Natural killer cell (primary cell): ENCODE measurements around the gene CMTR1. TPM values are rescaled to one million over a fixed set of nuclear protein-coding genes. Genes with fewer than 3 reads are reported as not detected.

Experiments used
- ATAC-seq, 3 donors: fragments of 150-1000 bp in 2 of 3; fragments of 200-7000 bp in 1 of 3; cut with Tn5 transposase; 1 replicate in 1 of 3; 2 replicates in 2 of 3; pipeline ENCODE4 v1.10.0; 2021; ENCODE audit warnings: mild to moderate bottlenecking in 2 of 3, moderate library complexity in 2 of 3
- DNase-seq, 2 donors: peaks; one replicate each; pipeline versions ENCODE4 v3.0.0 to v3.0.0-alpha.2; 2013 to 2021; ENCODE audit warnings: mixed read lengths in 1 of 2
- H3K27ac ChIP-seq: one replicate; pipeline ENCODE4 v1.5.1; 2013; ENCODE audit warnings: mild to moderate bottlenecking, low read length
- H3K27me3 ChIP-seq: one replicate; pipeline ENCODE4 v1.6.1; 2013; ENCODE audit warnings: low read length; ENCODE audit not compliant: control insufficient read depth, insufficient read depth
- H3K36me3 ChIP-seq: one replicate; pipeline ENCODE4 v1.6.1; 2013; ENCODE audit warnings: low read length; ENCODE audit not compliant: control insufficient read depth, insufficient read depth
- H3K4me1 ChIP-seq: one replicate; pipeline ENCODE4 v1.6.1; 2013; ENCODE audit warnings: low read length; ENCODE audit not compliant: control insufficient read depth, insufficient read depth
- H3K4me3 ChIP-seq: one replicate; pipeline ENCODE4 v1.5.1; 2013; ENCODE audit warnings: low read length
- H3K9me3 ChIP-seq: one replicate; pipeline ENCODE4 v1.6.1; 2013; ENCODE audit warnings: low read length; ENCODE audit not compliant: control insufficient read depth, insufficient read depth
- H3K27ac Mint-ChIP-seq, 2 donors: one replicate each; pipeline ENCODE4 v1.8.0; 2022; ENCODE audit warnings: mild to moderate bottlenecking in 2 of 2, mixed read lengths in 2 of 2, moderate library complexity in 1 of 2
- H3K27me3 Mint-ChIP-seq, 2 donors: one replicate each; pipeline ENCODE4 v1.8.0; 2022; ENCODE audit warnings: low read depth in 2 of 2, mixed read lengths in 2 of 2
- H3K36me3 Mint-ChIP-seq: one replicate; pipeline ENCODE4 v1.8.0; 2022; ENCODE audit warnings: mixed read lengths
- H3K4me1 Mint-ChIP-seq, 2 donors: one replicate each; pipeline ENCODE4 v1.8.0; 2022; ENCODE audit warnings: mixed read lengths in 2 of 2
- H3K4me3 Mint-ChIP-seq: one replicate; pipeline ENCODE4 v1.8.0; 2022; ENCODE audit warnings: mild to moderate bottlenecking, moderate library complexity, mixed read lengths
- H3K9me3 Mint-ChIP-seq, 2 donors: one replicate each; pipeline ENCODE4 v1.8.0; 2022; ENCODE audit warnings: mixed read lengths in 2 of 2
- WGBS: methylation state at CpG from one replicate; pipeline ENCODE4 v1.1.7; 2013; ENCODE audit warnings: missing lambda C conversion rate; ENCODE audit not compliant: insufficient coverage; 5-methylcytosine and 5-hydroxymethylcytosine counted together
- intact Hi-C: fragments of 100-400 bp; cut with micrococcal nuclease; formaldehyde crosslinking; loops from one replicate; pipeline ENCODE4 v1.14.2; 2022
- total RNA-seq, 4 donors: library from RNA; stranded (reverse); fragments of 120-200 nt in 1 of 4; gene quantifications; one replicate each; pipeline versions ENCODE4 v1.2.3 to v1.2.4, GENCODE V29; 2013 to 2022
- TF ChIP-seq, protein P1 (sequence below): fragments of 200-600 bp; IDR thresholded peaks from one replicate; pipeline ENCODE4 v1.8.0; 2022; ENCODE audit warnings: antibody characterized with exemption

Gene CMTR1
- total RNA-seq, 3 donors from 2014 or later (not counting 1 experiment from before 2014, with no cell fraction given), result 85.0 to 111 (median 94.7) TPM

GRCh38 chr6:37524025-37524969 lies 91.3 kb downstream of the CMTR1 start:
- 92% methylated on average over 12 of the region's 19 CpGs for WGBS

DNA sequence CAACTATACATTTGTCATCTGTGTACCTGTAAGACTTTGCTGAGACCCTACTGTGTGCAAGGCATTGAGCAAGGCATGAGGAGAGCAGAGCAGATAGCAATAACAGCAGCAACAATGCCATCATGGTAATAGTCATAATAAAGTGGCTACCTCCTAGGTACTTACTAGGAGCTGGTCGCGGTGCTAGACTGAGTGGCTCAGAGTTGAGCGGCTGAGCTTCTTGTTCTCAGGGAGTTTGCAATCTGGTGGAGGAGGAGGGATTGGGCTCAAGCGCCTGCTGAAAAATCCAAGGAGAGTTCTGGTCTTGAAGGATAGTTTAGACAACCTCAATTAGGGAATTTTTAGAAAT lies 91.9 kb downstream of the CMTR1 start:
- Histone ChIP-seq H3K36me3 (no peaks in the 10 kb centered on the region), H3K4me1 (peaks cover 13% of the 10 kb centered on the region), H3K27ac (no peak overlapping the region), H3K27me3 (no peaks in the 10 kb centered on the region), H3K9me3 (no peaks in the 10 kb centered on the region), H3K4me3 (no peak overlapping the region)
- no peak for ATAC-seq
- Mint-ChIP-seq H3K4me1 (peaks cover 6 to 28% of the 10 kb centered on the region in 2 donors), H3K27ac (no peak overlapping the region), H3K9me3 (no peaks in the 10 kb centered on the region), H3K4me3 (no peak overlapping the region), H3K36me3 (no peaks in the 10 kb centered on the region), H3K27me3 (peaks cover 28 to 29% of the 10 kb centered on the region in 2 donors)
- WGBS, result 96% methylated on average over 4 of the region's 4 CpGs
- TF ChIP-seq, protein P1, sequence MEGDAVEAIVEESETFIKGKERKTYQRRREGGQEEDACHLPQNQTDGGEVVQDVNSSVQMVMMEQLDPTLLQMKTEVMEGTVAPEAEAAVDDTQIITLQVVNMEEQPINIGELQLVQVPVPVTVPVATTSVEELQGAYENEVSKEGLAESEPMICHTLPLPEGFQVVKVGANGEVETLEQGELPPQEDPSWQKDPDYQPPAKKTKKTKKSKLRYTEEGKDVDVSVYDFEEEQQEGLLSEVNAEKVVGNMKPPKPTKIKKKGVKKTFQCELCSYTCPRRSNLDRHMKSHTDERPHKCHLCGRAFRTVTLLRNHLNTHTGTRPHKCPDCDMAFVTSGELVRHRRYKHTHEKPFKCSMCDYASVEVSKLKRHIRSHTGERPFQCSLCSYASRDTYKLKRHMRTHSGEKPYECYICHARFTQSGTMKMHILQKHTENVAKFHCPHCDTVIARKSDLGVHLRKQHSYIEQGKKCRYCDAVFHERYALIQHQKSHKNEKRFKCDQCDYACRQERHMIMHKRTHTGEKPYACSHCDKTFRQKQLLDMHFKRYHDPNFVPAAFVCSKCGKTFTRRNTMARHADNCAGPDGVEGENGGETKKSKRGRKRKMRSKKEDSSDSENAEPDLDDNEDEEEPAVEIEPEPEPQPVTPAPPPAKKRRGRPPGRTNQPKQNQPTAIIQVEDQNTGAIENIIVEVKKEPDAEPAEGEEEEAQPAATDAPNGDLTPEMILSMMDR, result no peak
- no peak for DNase-seq
- intact Hi-C loops, result no loop called here

More at GRCh38 chr6:37524025-37524969, 91.3 kb downstream of the CMTR1 start:
- H3K36me3 ChIP-seq, result no peaks in the 10 kb centered on the region
- peaks cover 15% of the 10 kb centered on the region for H3K4me1 ChIP-seq
- Mint-ChIP-seq H3K36me3 (no peaks in the 10 kb centered on the region), H3K4me1 (peaks cover 8 to 29% of the 10 kb centered on the region in 2 donors), H3K9me3 (no peaks in the 10 kb centered on the region), H3K27me3 (peaks cover 28 to 29% of the 10 kb centered on the region in 2 donors), H3K4me3 (no peak overlapping the region), H3K27ac (no peak overlapping the region)
- no peak overlapping the region for H3K4me3 ChIP-seq
- no peaks in the 10 kb centered on the region for H3K9me3 ChIP-seq
- no peak for DNase-seq
- H3K27me3 ChIP-seq, result no peaks in the 10 kb centered on the region
- no peak overlapping the region for H3K27ac ChIP-seq
- TF ChIP-seq, protein P1, result no peak
- peak in 1 of 3 donors; percentile 2 for ATAC-seq
- intact Hi-C loops, result no loop called here

DNA sequence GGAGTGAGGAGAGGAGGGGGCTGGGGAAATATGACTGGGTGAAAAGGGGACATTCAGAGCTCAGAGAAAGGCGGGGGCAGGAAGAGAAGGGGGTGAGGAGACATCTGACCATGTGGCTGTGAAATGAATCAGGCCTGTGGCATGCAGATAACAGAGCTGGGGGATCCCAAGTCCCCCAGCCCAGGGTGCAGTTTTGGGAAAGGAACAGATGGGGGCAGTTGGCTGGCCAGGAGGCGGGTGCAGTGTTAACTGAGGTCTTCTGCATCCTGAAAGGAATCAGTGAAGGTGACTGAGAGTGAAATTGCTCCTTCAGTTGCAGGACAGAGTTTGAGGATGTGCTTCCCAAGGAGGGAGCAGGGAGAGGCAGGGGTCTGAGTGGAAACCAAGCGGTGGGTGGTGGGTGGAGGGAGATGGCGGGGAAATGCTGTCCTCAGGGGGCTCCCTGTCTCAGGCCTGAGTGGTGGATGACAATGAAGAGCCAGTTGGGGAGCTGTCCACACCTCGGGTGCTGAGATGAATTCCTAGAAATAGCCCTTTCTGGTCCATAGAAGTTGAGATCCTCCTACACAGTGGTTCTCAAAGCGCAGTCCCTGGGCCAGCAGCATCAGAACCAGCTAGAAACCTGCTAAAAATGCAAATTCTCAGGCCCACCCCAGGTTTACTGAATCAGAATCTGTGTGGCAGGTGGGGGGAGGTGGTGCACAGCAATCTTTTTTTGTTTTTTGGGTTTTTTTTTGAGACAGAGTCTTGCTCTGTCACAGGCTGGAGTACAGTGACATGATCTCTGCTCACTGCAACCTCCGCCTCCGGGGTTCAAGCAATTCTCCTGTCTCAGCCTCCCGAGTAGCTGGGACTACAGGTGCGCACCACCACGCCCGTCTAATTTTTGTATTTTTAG lies 92.7 kb downstream of the CMTR1 start:
- intact Hi-C loops, result no loop called here
- no peaks in the 10 kb centered on the region for H3K9me3 ChIP-seq
- no peak overlapping the region for H3K4me3 ChIP-seq
- H3K27me3 ChIP-seq, result no peaks in the 10 kb centered on the region
- H3K36me3 ChIP-seq, result no peaks in the 10 kb centered on the region
- no peaks in the 10 kb centered on the region for H3K36me3 Mint-ChIP-seq
- DNase-seq (no peak), ATAC-seq (peak in 1 of 3 donors; percentile 38)
- 77% methylated on average over 11 of the region's 12 CpGs for WGBS
- H3K4me1 ChIP-seq, result peaks cover 12% of the 10 kb centered on the region
- TF ChIP-seq, protein P1, result no peak
- H3K27ac ChIP-seq, result no peak overlapping the region
- peaks cover 28 to 29% of the 10 kb centered on the region in 2 donors for H3K27me3 Mint-ChIP-seq
- H3K4me3 Mint-ChIP-seq, result no peak overlapping the region
- no peaks in the 10 kb centered on the region for H3K9me3 Mint-ChIP-seq
- H3K27ac Mint-ChIP-seq, result no peak overlapping the region
- H3K4me1 Mint-ChIP-seq, result peaks cover 6 to 27% of the 10 kb centered on the region in 2 donors
